NT2/D1 (cell line): ENCODE measurements around the gene LIPA.
"Not testable (repeated sequence)": the region's sequence is repeated elsewhere in the genome, so short reads cannot be mapped to it uniquely, and the experiment has no call there.

ENCODE experiments used
- DNase-seq: peaks from one replicate; pipeline ENCODE4 v3.0.0-alpha.2; 2011; ENCODE audit warnings: low read depth, low spot score
- H3K27me3 ChIP-seq: 2 replicates; pipeline ENCODE4 v1.6.0; 2011; ENCODE audit warnings: mild to moderate bottlenecking; ENCODE audit not compliant: insufficient read length, insufficient read depth
- H3K36me3 ChIP-seq: 2 replicates; pipeline ENCODE4 v1.6.1; 2011; ENCODE audit warnings: mild to moderate bottlenecking, low read length, mixed read lengths; ENCODE audit not compliant: insufficient read depth, insufficient read length
- H3K4me1 ChIP-seq: 2 replicates; pipeline ENCODE4 v1.5.1; 2011; ENCODE audit not compliant: insufficient read depth, insufficient read length
- H3K4me3 ChIP-seq: 2 replicates; pipeline ENCODE4 v1.5.1; 2011; ENCODE audit warnings: low read depth; ENCODE audit not compliant: insufficient read length
- H3K9ac ChIP-seq: 2 replicates; pipeline ENCODE4 v1.6.0; 2011; ENCODE audit warnings: low read depth; ENCODE audit not compliant: insufficient read length
- H3K9me3 ChIP-seq: 2 replicates; pipeline ENCODE4 v1.5.1; 2011; ENCODE audit warnings: mild to moderate bottlenecking, low read length; ENCODE audit not compliant: insufficient read depth
- SUZ12 ChIP-seq: IDR thresholded peaks from 2 replicates; pipeline ENCODE4 v1.6.1; 2011; ENCODE audit not compliant: insufficient read length, insufficient read depth; ENCODE audit errors: extremely low read depth
- YY1 ChIP-seq: IDR thresholded peaks from 2 replicates; pipeline ENCODE4 v1.6.1; 2011; ENCODE audit not compliant: insufficient read length, insufficient read depth
- ZNF274 ChIP-seq: IDR thresholded peaks from 2 replicates; pipeline ENCODE4 v1.6.1; 2011; ENCODE audit warnings: mild to moderate bottlenecking, low read depth, low read length

The LIPA gene

GRCh38 chr10:89294721-89295239 lies 43.2 kb upstream of the LIPA start:
- no peak for TF ChIP-seq ZNF274
- no peak for TF ChIP-seq YY1
- TF ChIP-seq SUZ12 = no peak
- no peak for DNase-seq
- no peaks in the 10 kb centered on the region for H3K27me3 ChIP-seq
- H3K4me1 ChIP-seq = no peaks in the 10 kb centered on the region
- H3K9ac ChIP-seq = no peak overlapping the region
- H3K4me3 ChIP-seq = no peak overlapping the region
- 0 out of 2 replicates have a peak, but pooled peaks cover 6% of the 10 kb centered on the region for H3K9me3 ChIP-seq
- no peaks in the 10 kb centered on the region for H3K36me3 ChIP-seq

GRCh38 chr10:89285303-89285702 lies 33.7 kb upstream of the LIPA start:
- not testable (repeated sequence) for H3K9ac ChIP-seq, DNase-seq, H3K36me3 ChIP-seq, H3K27me3 ChIP-seq, H3K9me3 ChIP-seq, H3K4me3 ChIP-seq, H3K4me1 ChIP-seq

GRCh38 chr10:89284711-89285110 lies 33.1 kb upstream of the LIPA start:
- not testable (repeated sequence) for H3K9ac ChIP-seq

GRCh38 chr10:89283936-89284475 lies 32.4 kb upstream of the LIPA start:
- Histone ChIP-seq H3K4me3 (no peak overlapping the region), H3K27me3 (no peaks in the 10 kb centered on the region), H3K4me1 (peaks cover 3% of the 10 kb centered on the region), H3K9me3 (peaks cover 9% of the 10 kb centered on the region; the same call in 1 of the 2 replicates), H3K9ac (no peak overlapping the region), H3K36me3 (no peaks in the 10 kb centered on the region)
- DNase-seq = no peak
- TF ChIP-seq SUZ12 (no peak), YY1 (no peak), ZNF274 (no peak)

More at GRCh38 chr10:89284711-89285110, 33.1 kb upstream of the LIPA start:
- not testable (repeated sequence) for H3K4me1 ChIP-seq, H3K27me3 ChIP-seq, DNase-seq, H3K36me3 ChIP-seq, H3K4me3 ChIP-seq, H3K9me3 ChIP-seq

DNA sequence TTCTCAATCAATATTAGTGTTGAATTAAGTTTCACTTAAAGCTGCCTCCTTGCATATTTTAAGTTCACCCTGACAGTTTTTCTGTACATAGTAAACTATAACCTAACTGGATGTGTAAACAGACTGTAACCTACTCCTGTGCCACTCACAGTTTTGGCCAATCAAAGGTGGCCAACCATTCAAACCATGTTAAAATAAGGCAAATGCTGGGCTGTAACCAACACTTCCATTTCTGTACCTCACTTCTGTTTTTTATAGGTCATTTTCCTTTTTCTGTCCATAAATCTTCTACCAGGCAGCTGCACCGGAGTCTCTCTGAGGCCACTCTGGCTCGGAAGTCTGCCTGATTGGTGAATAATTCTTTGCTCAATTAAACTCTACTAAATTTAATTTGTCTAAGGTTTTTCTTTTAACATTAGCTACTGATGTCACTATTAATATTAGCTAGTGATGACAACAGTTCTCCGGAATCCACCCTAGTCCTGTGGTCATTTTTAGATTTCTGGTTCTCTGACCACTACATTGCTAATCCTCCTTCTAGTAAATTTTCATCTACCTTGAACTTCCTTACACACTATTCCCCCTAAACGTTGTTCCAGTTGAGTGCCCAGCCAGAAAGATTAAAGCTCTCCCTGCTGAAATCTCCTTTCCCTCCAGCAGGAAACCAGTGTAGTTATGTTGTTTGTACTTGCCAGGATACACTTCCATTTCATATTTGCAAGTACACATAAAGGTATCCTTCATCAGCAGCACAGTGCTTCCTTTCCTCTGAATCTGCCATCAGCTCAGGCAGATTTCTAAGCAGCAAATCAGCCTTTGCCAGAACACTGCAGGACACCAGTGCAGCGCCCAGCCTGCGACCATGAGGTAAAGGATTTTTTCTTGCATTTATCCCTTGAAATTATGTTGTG lies 31.7 kb upstream of the LIPA start:
- Histone ChIP-seq H3K36me3 (no peaks in the 10 kb centered on the region), H3K4me1 (peaks cover 3% of the 10 kb centered on the region), H3K27me3 (no peaks in the 10 kb centered on the region), H3K9me3 (peaks cover 6% of the 10 kb centered on the region; the same call in 1 of the 2 replicates), H3K9ac (no peak overlapping the region), H3K4me3 (no peak overlapping the region)
- no peak for DNase-seq
- TF ChIP-seq ZNF274 (no peak), SUZ12 (no peak), YY1 (no peak)

DNA sequence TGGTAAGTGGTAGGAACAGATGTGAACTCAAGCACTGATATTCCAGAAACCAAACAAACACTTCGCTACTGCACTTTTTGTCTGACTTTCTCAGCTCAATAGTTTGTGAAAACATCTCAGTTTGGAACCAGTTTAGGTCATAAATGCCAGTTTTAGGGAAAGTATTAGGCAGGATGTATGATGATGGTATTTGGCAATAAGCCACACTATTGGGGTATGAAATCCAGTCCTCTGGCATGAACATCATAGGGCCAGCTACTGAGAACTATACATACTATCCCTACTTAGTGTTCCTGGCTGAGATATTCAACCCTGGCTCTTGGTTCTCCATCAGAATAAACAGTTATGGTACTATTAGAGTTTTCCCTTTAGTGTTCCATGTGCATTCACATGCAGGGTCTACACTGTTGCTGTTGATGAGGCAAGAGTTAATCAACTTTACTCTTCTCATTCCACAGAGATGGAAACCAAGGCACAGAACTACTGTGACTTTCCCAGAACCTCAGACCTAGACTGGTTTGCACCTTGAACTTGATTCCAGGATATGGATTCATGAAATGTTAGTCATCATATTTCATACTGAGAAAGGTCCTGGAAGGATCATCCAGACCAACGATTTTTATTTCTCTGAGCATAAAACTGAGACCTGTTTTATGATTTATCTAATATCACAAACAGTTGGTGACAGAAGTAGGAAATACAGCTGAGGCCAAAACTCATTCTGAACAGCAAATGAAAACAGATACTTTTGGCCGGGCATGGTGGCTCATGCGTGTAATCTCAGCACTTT lies 30.2 kb upstream of the LIPA start:
- H3K27me3 ChIP-seq = no peaks in the 10 kb centered on the region
- H3K4me1 ChIP-seq = peaks cover 3% of the 10 kb centered on the region
- H3K36me3 ChIP-seq = no peaks in the 10 kb centered on the region
- TF ChIP-seq YY1 (no peak), SUZ12 (no peak), ZNF274 (no peak)
- H3K9me3 ChIP-seq = no peaks in the 10 kb centered on the region; the same call in 1 of the 2 replicates
- no peak overlapping the region for H3K9ac ChIP-seq
- no peak overlapping the region for H3K4me3 ChIP-seq
- DNase-seq = no peak

DNA sequence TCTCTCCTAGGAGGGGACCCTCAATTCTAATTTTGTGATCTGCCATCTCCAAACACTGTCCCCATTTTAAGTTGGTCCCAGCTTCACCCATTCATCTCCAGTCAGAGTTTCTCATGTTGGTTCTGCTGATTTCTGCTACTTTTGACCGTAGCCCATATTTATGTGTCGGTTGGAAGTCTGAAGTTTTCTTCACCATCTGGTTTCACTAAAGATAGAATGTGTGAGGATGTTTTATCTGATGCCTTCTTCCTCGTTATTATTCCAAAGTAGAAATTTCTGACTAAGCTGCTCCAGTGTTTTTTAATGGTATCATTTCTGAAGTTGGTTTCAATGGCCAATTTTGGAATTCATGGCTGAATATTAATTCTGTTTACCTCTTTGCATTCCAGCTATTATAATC lies 28.9 kb upstream of the LIPA start:
- no peaks in the 10 kb centered on the region for H3K27me3 ChIP-seq
- no peaks in the 10 kb centered on the region for H3K36me3 ChIP-seq
- DNase-seq = no peak
- peaks cover 3% of the 10 kb centered on the region for H3K4me1 ChIP-seq
- H3K9ac ChIP-seq = no peak overlapping the region
- no peak overlapping the region for H3K4me3 ChIP-seq
- TF ChIP-seq ZNF274 (no peak), SUZ12 (no peak), YY1 (no peak)
- H3K9me3 ChIP-seq = no peaks in the 10 kb centered on the region
